ENCODE data around the gene CPLX1.

GRCh38 chr4:832536-832935, 6.6 kb upstream of the CPLX1 start:
- no peak for TF ChIP-seq CREB1 (IDR thresholded peaks at IDR 0.05; ENCODE audit: low read depth)
- no peak for TF ChIP-seq RAD21 (IDR thresholded peaks at IDR 0.05; ENCODE audit: low read depth)
- no peak for TF ChIP-seq ZBTB7A (IDR thresholded peaks at IDR 0.05; ENCODE audit: low read depth)
- TF ChIP-seq EGR1 (IDR thresholded peaks at IDR 0.05) = no peak
- TF ChIP-seq TEAD4 (IDR thresholded peaks at IDR 0.05) = no peak
- TF ChIP-seq, protein P1, sequence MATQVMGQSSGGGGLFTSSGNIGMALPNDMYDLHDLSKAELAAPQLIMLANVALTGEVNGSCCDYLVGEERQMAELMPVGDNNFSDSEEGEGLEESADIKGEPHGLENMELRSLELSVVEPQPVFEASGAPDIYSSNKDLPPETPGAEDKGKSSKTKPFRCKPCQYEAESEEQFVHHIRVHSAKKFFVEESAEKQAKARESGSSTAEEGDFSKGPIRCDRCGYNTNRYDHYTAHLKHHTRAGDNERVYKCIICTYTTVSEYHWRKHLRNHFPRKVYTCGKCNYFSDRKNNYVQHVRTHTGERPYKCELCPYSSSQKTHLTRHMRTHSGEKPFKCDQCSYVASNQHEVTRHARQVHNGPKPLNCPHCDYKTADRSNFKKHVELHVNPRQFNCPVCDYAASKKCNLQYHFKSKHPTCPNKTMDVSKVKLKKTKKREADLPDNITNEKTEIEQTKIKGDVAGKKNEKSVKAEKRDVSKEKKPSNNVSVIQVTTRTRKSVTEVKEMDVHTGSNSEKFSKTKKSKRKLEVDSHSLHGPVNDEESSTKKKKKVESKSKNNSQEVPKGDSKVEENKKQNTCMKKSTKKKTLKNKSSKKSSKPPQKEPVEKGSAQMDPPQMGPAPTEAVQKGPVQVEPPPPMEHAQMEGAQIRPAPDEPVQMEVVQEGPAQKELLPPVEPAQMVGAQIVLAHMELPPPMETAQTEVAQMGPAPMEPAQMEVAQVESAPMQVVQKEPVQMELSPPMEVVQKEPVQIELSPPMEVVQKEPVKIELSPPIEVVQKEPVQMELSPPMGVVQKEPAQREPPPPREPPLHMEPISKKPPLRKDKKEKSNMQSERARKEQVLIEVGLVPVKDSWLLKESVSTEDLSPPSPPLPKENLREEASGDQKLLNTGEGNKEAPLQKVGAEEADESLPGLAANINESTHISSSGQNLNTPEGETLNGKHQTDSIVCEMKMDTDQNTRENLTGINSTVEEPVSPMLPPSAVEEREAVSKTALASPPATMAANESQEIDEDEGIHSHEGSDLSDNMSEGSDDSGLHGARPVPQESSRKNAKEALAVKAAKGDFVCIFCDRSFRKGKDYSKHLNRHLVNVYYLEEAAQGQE (IDR thresholded peaks at IDR 0.05; ENCODE audit: low read depth) = no peak

All from Ishikawa (cell line).